Renal pelvis (tissue), 12 donors: Measurements from ENCODE around the gene EPHA2. TPM values are rescaled to one million over a fixed set of nuclear protein-coding genes. Genes with fewer than 3 reads are reported as not detected.
"Not testable (repeated sequence)": the region's sequence is repeated elsewhere in the genome, so short reads cannot be mapped to it uniquely, and the experiment has no call there.

Source experiments
- DNase-seq: peaks from one replicate; pipeline ENCODE4 v3.0.0-alpha.2; 2013
- long read RNA-seq, 16 experiments: transcript quantifications; one replicate each; lab custom pipeline, GENCODE V29; 2026
- polyA plus RNA-seq, 3 donors: library from polyadenylated mRNA; unstranded; fragments of 120-200 nt; gene quantifications; one replicate each; pipeline ENCODE4 v1.2.1, GENCODE V29; 2013; ENCODE audit not compliant: insufficient read length in 3 of 3

Gene EPHA2
- 10 to 100 TPM; 19.1 to 19.9 (median 19.2) TPM for polyA plus RNA-seq
- long read RNA-seq, donor 1, partial matches to known transcripts: 0 of 2 reads
- long read RNA-seq, donor 1, other reads (novel, unspliced or antisense): 0 of 2 reads
- long read RNA-seq, donor 2, partial matches to known transcripts: 0 of 2 reads
- long read RNA-seq, donor 2, other reads (novel, unspliced or antisense): 0 of 2 reads
- long read RNA-seq, donor 3, partial matches to known transcripts: 0 of 1 reads
- long read RNA-seq, donor 3, other reads (novel, unspliced or antisense): 0 of 1 reads
- long read RNA-seq, donor 4: 0 reads
- long read RNA-seq, donor 5, partial matches to known transcripts: 0 of 2 reads
- long read RNA-seq, donor 5, other reads (novel, unspliced or antisense): 0 of 2 reads
- long read RNA-seq, donor 6, partial matches to known transcripts: 5 of 6 reads
- long read RNA-seq, donor 6, other reads (novel, unspliced or antisense): 0 of 6 reads
- long read RNA-seq, donor 7, partial matches to known transcripts: 0 of 2 reads
- long read RNA-seq, donor 7, other reads (novel, unspliced or antisense): 0 of 2 reads
- long read RNA-seq, donor 8: 0 reads
- long read RNA-seq, donor 9: 0 reads
- long read RNA-seq, donor 10, partial matches to known transcripts: 8 of 11 reads
- long read RNA-seq, donor 10, other reads (novel, unspliced or antisense): 0 of 11 reads
- long read RNA-seq, donor 11: 0 reads
- long read RNA-seq, donor 12, partial matches to known transcripts: 0 of 1 reads
- long read RNA-seq, donor 12, other reads (novel, unspliced or antisense): 0 of 1 reads
- long read RNA-seq, donor 13, partial matches to known transcripts: 5 of 5 reads
- long read RNA-seq, donor 13, other reads (novel, unspliced or antisense): 0 of 5 reads
- long read RNA-seq, donor 14: 0 reads
- long read RNA-seq, donor 15, partial matches to known transcripts: 0 of 2 reads
- long read RNA-seq, donor 15, other reads (novel, unspliced or antisense): 0 of 2 reads
- long read RNA-seq, donor 16, partial matches to known transcripts: 0 of 2 reads
- long read RNA-seq, donor 16, other reads (novel, unspliced or antisense): 0 of 2 reads

- peak; percentile 97 for DNase-seq
These were observed at the start of gene EPHA2 for GRCh38 chr1:16155537-16156410. Gene EPHA2 (minus strand): TSS chr1:16156069. CDS start chr1:16155932, 137 bp downstream.

GRCh38 chr1:16205334-16205671, 49.4 kb upstream of the EPHA2 start:
- DNase-seq: no peak

- DNase-seq: no peak
These were observed 48.9 kb upstream of the EPHA2 start for GRCh38 chr1:16204634-16205333.

- DNase-seq: no peak
These were observed 48.3 kb upstream of the EPHA2 start for GRCh38 chr1:16204216-16204615.

GRCh38 chr1:16203550-16203949, 47.7 kb upstream of the EPHA2 start:
- no peak for DNase-seq

- no peak for DNase-seq
These were observed 46.7 kb upstream of the EPHA2 start for GRCh38 chr1:16202281-16203210.

GRCh38 chr1:16199700-16200099, 43.8 kb upstream of the EPHA2 start:
- DNase-seq: no peak

GRCh38 chr1:16199157-16199501, 43.3 kb upstream of the EPHA2 start:
- DNase-seq: no peak

- no peak for DNase-seq
These were observed 42.7 kb upstream of the EPHA2 start for GRCh38 chr1:16198444-16199156.

- no peak for DNase-seq
These were observed 41.0 kb upstream of the EPHA2 start for GRCh38 chr1:16196874-16197273.

- not testable (repeated sequence) for DNase-seq
These were observed 40.3 kb upstream of the EPHA2 start for GRCh38 chr1:16196139-16196538.

GRCh38 chr1:16195518-16195905, 39.6 kb upstream of the EPHA2 start:
- DNase-seq: no peak

- no peak for DNase-seq
These were observed 36.2 kb upstream of the EPHA2 start for GRCh38 chr1:16191916-16192546.

- no peak for DNase-seq
These were observed 35.4 kb upstream of the EPHA2 start for GRCh38 chr1:16191309-16191708.

GRCh38 chr1:16189921-16190621, 34.2 kb upstream of the EPHA2 start:
- DNase-seq: no peak

GRCh38 chr1:16189003-16189402, 33.1 kb upstream of the EPHA2 start:
- DNase-seq: no peak

- DNase-seq: peak; percentile 63
These were observed 32.0 kb upstream of the EPHA2 start for GRCh38 chr1:16187748-16188401.
